Activated effector memory CD4-positive, alpha-beta T cell treated with anti-CD3 and anti-CD28 coated beads, Interleukin-2, amount 50 U/mL, for 16 hours (primary cell): ENCODE results near the gene ARRB2.
A peak's percentile ranks its signal among the peaks of the same experiment; 100 is the strongest.

Experiments used
- DNase-seq: peaks from one replicate; pipeline ENCODE4 v3.0.0-alpha.2; 2020

ARRB2 gene

GRCh38 chr17:4734857-4735475, 24.5 kb downstream of the ARRB2 start:
- DNase-seq, result no peak

- DNase-seq, result no peak
Measured at GRCh38 chr17:4735876-4736651, 25.6 kb downstream of the ARRB2 start.

GRCh38 chr17:4738136-4739121, 28.0 kb downstream of the ARRB2 start:
- no peak for DNase-seq

- DNase-seq, result peak; percentile 86
Measured at GRCh38 chr17:4739122-4740024, 28.9 kb downstream of the ARRB2 start, which contains the start of the genes CXCL16 and ZMYND15. Gene CXCL16 (minus strand): TSS chr17:4739928. CDS start chr17:4739339, 589 bp downstream. Gene ZMYND15 (plus strand): TSS chr17:4739833. CDS start chr17:4740549, 716 bp downstream.

- DNase-seq, result no peak
Measured at GRCh38 chr17:4740025-4740351, 29.6 kb downstream of the ARRB2 start.

GRCh38 chr17:4740584-4740983, 30.2 kb downstream of the ARRB2 start:
- no peak for DNase-seq

GRCh38 chr17:4741544-4741943, 31.1 kb downstream of the ARRB2 start:
- no peak for DNase-seq

GRCh38 chr17:4742133-4742532, 31.7 kb downstream of the ARRB2 start:
- DNase-seq, result no peak

GRCh38 chr17:4742629-4743028, 32.2 kb downstream of the ARRB2 start:
- DNase-seq, result no peak

- DNase-seq, result no peak
Measured at GRCh38 chr17:4743216-4743615, 32.8 kb downstream of the ARRB2 start.

- no peak for DNase-seq
Measured at GRCh38 chr17:4743898-4744297, 33.5 kb downstream of the ARRB2 start.

GRCh38 chr17:4744999-4745969, 34.9 kb downstream of the ARRB2 start:
- DNase-seq, result no peak

- no peak for DNase-seq
Measured at GRCh38 chr17:4747847-4748246, 37.4 kb downstream of the ARRB2 start.

- DNase-seq, result no peak
Measured at GRCh38 chr17:4748686-4749085, 38.3 kb downstream of the ARRB2 start.

GRCh38 chr17:4750606-4751005, 40.2 kb downstream of the ARRB2 start:
- DNase-seq, result no peak

- no peak for DNase-seq
Measured at GRCh38 chr17:4751932-4752331, 41.5 kb downstream of the ARRB2 start.

GRCh38 chr17:4753392-4753791, 43.0 kb downstream of the ARRB2 start:
- DNase-seq, result no peak

- DNase-seq, result no peak
Measured at GRCh38 chr17:4759776-4760236, 49.4 kb downstream of the ARRB2 start.

- DNase-seq, result no peak
Measured at GRCh38 chr17:4764595-4764994, 54.2 kb downstream of the ARRB2 start.

- DNase-seq, result no peak
Measured at GRCh38 chr17:4766201-4766600, 55.8 kb downstream of the ARRB2 start.

- DNase-seq, result no peak
Measured at GRCh38 chr17:4766723-4767122, 56.3 kb downstream of the ARRB2 start.
